GM12878 (cell line): ENCODE data around the gene CNNM4. TPM values are rescaled to one million over a fixed set of nuclear protein-coding genes. Genes with fewer than 3 reads are reported as not detected.

Experiments
- ATAC-seq: fragments of 200-7000 bp; cut with Tn5 transposase; 3 replicates; pipeline ENCODE4 v1.9.1; 2020; ENCODE audit warnings: mild to moderate bottlenecking, moderate library complexity
- BruUV-seq: library from RNA; stranded (reverse); fragments of 400-500 nt; replicated peaks from 2 replicates; lab custom pipeline; 2021; lab: Mats Ljungman, UMichigan
- CTCF ChIA-PET: fragments of 300-600 bp; sonication (Branson Sonifier 250); formaldehyde crosslinking; extraction: SDS; loops from one replicate; lab custom pipeline; 2021; ENCODE audit warnings: inconsistent platforms; lab: Yijun Ruan, JAX
- POLR2A ChIA-PET: fragments of 350-600 bp; formaldehyde crosslinking; extraction: SDS; loops from one replicate; lab custom pipeline; 2021; ENCODE audit warnings: inconsistent platforms; lab: Charles Lee
- RAD21 ChIA-PET: fragments of 300-600 bp; sonication (Branson Sonifier 250); formaldehyde crosslinking; loops from one replicate; lab custom pipeline; 2023; ENCODE audit warnings: antibody characterized with exemption; ENCODE audit not compliant: unreplicated experiment; lab: Charles Lee
- SMC1A ChIA-PET: fragments of 300-600 bp; sonication (Branson Sonifier 250); formaldehyde crosslinking; loops from one replicate; lab custom pipeline; 2023; ENCODE audit not compliant: unreplicated experiment, uncharacterized antibody; lab: Charles Lee
- DNase-seq: peaks from one replicate; pipeline ENCODE4 v3.0.0-alpha.2; 2011; ENCODE audit warnings: low read depth, low spot score
- FAIRE-seq: peaks from 3 replicates; lab custom pipeline; 2011; peaks lifted over from hg19 to GRCh38; lab: Jason Lieb, UNC
- H2AFZ ChIP-seq: 2 replicates; pipeline ENCODE4 v1.6.0; 2011; ENCODE audit warnings: low read depth, low read length, control low read depth; ENCODE audit not compliant: control insufficient read depth
- H3K27ac ChIP-seq: 2 replicates; pipeline ENCODE4 v1.5.1; 2011; ENCODE audit warnings: control low read depth; ENCODE audit not compliant: control insufficient read depth, insufficient read depth
- H3K27me3 ChIP-seq, 2 experiments: replicated peaks in 1 of 2; 2 replicates each; pipeline versions ENCODE4 v1.6.0 to v1.6.1; 2011; ENCODE audit warnings: low read length in 1 of 2; ENCODE audit not compliant: control insufficient read depth in 2 of 2, insufficient read depth in 2 of 2
- H3K36me3 ChIP-seq, 2 experiments: 2 replicates each; pipeline ENCODE4 v1.5.1; 2011; ENCODE audit warnings: low read length in 1 of 2; ENCODE audit not compliant: control insufficient read depth in 2 of 2, insufficient read depth in 2 of 2
- H3K4me1 ChIP-seq: 2 replicates; pipeline ENCODE4 v1.6.1; 2011; ENCODE audit warnings: mild to moderate bottlenecking, low read length, moderate library complexity, mixed read lengths; ENCODE audit not compliant: control insufficient read depth, insufficient read depth
- H3K4me2 ChIP-seq: 2 replicates; pipeline ENCODE4 v1.6.0; 2011; ENCODE audit warnings: control low read depth; ENCODE audit not compliant: control insufficient read depth, insufficient read depth
- H3K4me3 ChIP-seq: fragments of 200-600 bp; sonication (generic); 2 replicates; pipeline ENCODE4 v1.5.1; 2016
- H3K79me2 ChIP-seq: 2 replicates; pipeline ENCODE4 v1.6.0; 2011; ENCODE audit warnings: low read length; ENCODE audit not compliant: control insufficient read depth, insufficient read depth
- H3K9ac ChIP-seq: 2 replicates; pipeline ENCODE4 v1.8.0; 2011; ENCODE audit warnings: low read length, control low read depth, mixed read lengths; ENCODE audit not compliant: control insufficient read depth, insufficient read depth
- H3K9me3 ChIP-seq: replicated peaks from 3 replicates; pipeline ENCODE4 v1.5.1; 2011; ENCODE audit warnings: mild to moderate bottlenecking, low read length; ENCODE audit not compliant: control insufficient read depth, insufficient read depth
- H4K20me1 ChIP-seq: 2 replicates; pipeline ENCODE4 v1.6.0; 2011; ENCODE audit not compliant: control insufficient read depth, insufficient read depth
- BCL3 ChIP-seq: IDR thresholded peaks from 2 replicates; pipeline ENCODE4 v1.6.1; 2011; ENCODE audit warnings: borderline replicate concordance, low read depth, mild to moderate bottlenecking, moderate library complexity, low read length; ENCODE audit not compliant: insufficient read depth, poor library complexity, severe bottlenecking
- CBX3 ChIP-seq: fragments of 200-600 bp; sonication (generic); IDR thresholded peaks from 2 replicates; pipeline ENCODE4 v1.6.1; 2016; ENCODE audit warnings: low read depth, borderline replicate concordance
- CHD2 ChIP-seq: IDR thresholded peaks from 2 replicates; pipeline ENCODE4 v1.6.1; 2011; ENCODE audit warnings: low read depth, low read length, improper control_type of control experiment, borderline replicate concordance
- GATAD2B ChIP-seq: fragments of 450-650 bp; conservative IDR thresholded peaks from 2 replicates; pipeline ENCODE4 v1.6.1; 2017; ENCODE audit warnings: low read depth, mild to moderate bottlenecking, moderate library complexity
- IKZF2 ChIP-seq, 2 experiments: fragments of 450-650 bp; IDR thresholded peaks; 2 replicates each; pipeline ENCODE4 v1.6.1; 2017; ENCODE audit warnings: mild to moderate bottlenecking in 2 of 2, moderate library complexity in 2 of 2
- IRF4 ChIP-seq: IDR thresholded peaks from 2 replicates; pipeline ENCODE4 v1.6.1; 2011; ENCODE audit warnings: low read depth, low read length
- MXI1 ChIP-seq: fragments of 150-350 bp; IDR thresholded peaks from 2 replicates; pipeline ENCODE4 v1.6.1; 2011; ENCODE audit warnings: low read depth, mild to moderate bottlenecking, inconsistent platforms, low read length, improper control_type of control experiment
- MYC ChIP-seq: IDR thresholded peaks from 2 replicates; pipeline ENCODE4 v1.6.1; 2011; ENCODE audit warnings: mild to moderate bottlenecking, low read length, moderate library complexity, inconsistent platforms; ENCODE audit not compliant: insufficient read depth, insufficient replicate concordance, insufficient read length, severe bottlenecking
- SIX5 ChIP-seq: IDR thresholded peaks from 2 replicates; pipeline ENCODE4 v1.6.1; 2011; ENCODE audit warnings: mild to moderate bottlenecking, low read depth, low read length, moderate library complexity; ENCODE audit not compliant: severe bottlenecking
- ZNF384 ChIP-seq: IDR thresholded peaks from 2 replicates; pipeline ENCODE4 v1.6.1; 2012; ENCODE audit warnings: low read depth, mild to moderate bottlenecking, low read length, improper control_type of control experiment, borderline replicate concordance
- WGBS: methylation state at CpG from one replicate; pipeline ENCODE4 v1.1.6; 2016; ENCODE audit warnings: low lambda C conversion rate; ENCODE audit not compliant: insufficient replicate concordance, insufficient coverage; ENCODE audit errors: missing lambda C conversion rate; 5-methylcytosine and 5-hydroxymethylcytosine counted together
- in situ Hi-C: fragments of 300-500 bp; cut with MboI; formaldehyde crosslinking; loops from 9 replicates; pipeline ENCODE4 v1.14.3; 2018; ENCODE audit warnings: mixed read lengths
- intact Hi-C: fragments of 100-400 bp; cut with micrococcal nuclease; formaldehyde crosslinking; loops from one replicate; pipeline ENCODE4 v1.14.2; 2022; ENCODE audit not compliant: unreplicated experiment
- polyA plus RNA-seq, 11 experiments: library from polyadenylated mRNA; depleted of rRNA in 4 of 11; unstranded in 6 of 11; stranded (reverse) in 5 of 11; fragments of >200 nt; fragmentation: Nextera tagmentation in 4 of 11; fragmentation: Illumina TruSeq in 1 of 11; extraction: Ambion mirVana in 4 of 11; extraction: Trizol in 1 of 11; gene quantifications; 1 replicate in 1 of 11; 2 replicates in 10 of 11; pipeline versions ENCODE4 v1.2.1 to v1.2.3, GENCODE V29; 2011 to 2016; ENCODE audit warnings: inconsistent platforms in 2 of 11, missing spikeins in 2 of 11, low read depth in 1 of 11
- total RNA-seq, 4 experiments: library from RNA; depleted of rRNA in 3 of 4; stranded (reverse); fragments of >200 nt in 3 of 4; fragmentation: Illumina TruSeq in 1 of 4; extraction: Trizol in 1 of 4; gene quantifications; 2 replicates each; pipeline versions ENCODE4 v1.2.1 to v1.2.3, GENCODE V29; 2013 to 2021
- TF ChIP-seq, protein P1 (sequence below): fragments of 450-650 bp; IDR thresholded peaks from 2 replicates; pipeline ENCODE4 v1.6.1; 2016; ENCODE audit warnings: mild to moderate bottlenecking
- TF ChIP-seq, protein P2 (sequence below): IDR thresholded peaks from 2 replicates; pipeline ENCODE4 v1.6.1; 2012; ENCODE audit warnings: low read depth, low read length, improper control_type of control experiment

Gene CNNM4
- total and polyA plus RNA-seq, 10 of the 15 experiments (the other 5 are each of a cell fraction or from before 2014, with no cell fraction given), result 2.4 to 13.8 (median 8.1) TPM

- Histone ChIP-seq H2AFZ (no peak overlapping the region), H3K27me3 (no peaks in the 10 kb centered on the region), H3K36me3 (no peaks in the 10 kb centered on the region), H4K20me1 (no peaks in the 10 kb centered on the region), H3K4me1 (no peaks in the 10 kb centered on the region), H3K9ac (no peak overlapping the region), H3K4me2 (no peak overlapping the region), H3K27ac (no peak overlapping the region), H3K9me3 (no peaks in the 10 kb centered on the region), H3K4me3 (no peak overlapping the region), H3K79me2 (no peaks in the 10 kb centered on the region)
- SMC1A ChIA-PET, result interaction anchor here (1.2 kb wide), 1 partner anchor 12 kb away, joined by 3 read pairs; no protein-coding TSS in a partner anchor
- in situ Hi-C loops (no loop called here), intact Hi-C loops (no loop called here)
- TF ChIP-seq CBX3 (no peak), MYC (no peak), SIX5 (no peak), CHD2 (no peak), IRF4 (no peak), MXI1 (no peak), ZNF384 (no peak), IKZF2 (IDR thresholded peaks at IDR 0.05) (no peak), GATAD2B (no peak), BCL3 (no peak)
- TF ChIP-seq, protein P1, sequence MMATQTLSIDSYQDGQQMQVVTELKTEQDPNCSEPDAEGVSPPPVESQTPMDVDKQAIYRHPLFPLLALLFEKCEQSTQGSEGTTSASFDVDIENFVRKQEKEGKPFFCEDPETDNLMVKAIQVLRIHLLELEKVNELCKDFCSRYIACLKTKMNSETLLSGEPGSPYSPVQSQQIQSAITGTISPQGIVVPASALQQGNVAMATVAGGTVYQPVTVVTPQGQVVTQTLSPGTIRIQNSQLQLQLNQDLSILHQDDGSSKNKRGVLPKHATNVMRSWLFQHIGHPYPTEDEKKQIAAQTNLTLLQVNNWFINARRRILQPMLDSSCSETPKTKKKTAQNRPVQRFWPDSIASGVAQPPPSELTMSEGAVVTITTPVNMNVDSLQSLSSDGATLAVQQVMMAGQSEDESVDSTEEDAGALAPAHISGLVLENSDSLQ, result no peak
- TF ChIP-seq, protein P2, sequence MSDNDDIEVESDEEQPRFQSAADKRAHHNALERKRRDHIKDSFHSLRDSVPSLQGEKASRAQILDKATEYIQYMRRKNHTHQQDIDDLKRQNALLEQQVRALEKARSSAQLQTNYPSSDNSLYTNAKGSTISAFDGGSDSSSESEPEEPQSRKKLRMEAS, result no peak
- FAIRE-seq, result no peak
- CTCF ChIA-PET, result no interaction called here
- no peak for DNase-seq
- BruUV-seq, result no TSS peak
- ATAC-seq, result no peak
- POLR2A ChIA-PET, result no interaction called here
- 53% methylated on average over 6 of the region's 6 CpGs for WGBS
- RAD21 ChIA-PET, result no interaction called here
Observed at GRCh38 chr2:96747061-96747617, 13.6 kb upstream of the CNNM4 start.
